Panc1 (cell line): ENCODE data around the gene MRGPRX1. TPM values are rescaled to one million over a fixed set of nuclear protein-coding genes. Genes with fewer than 3 reads are reported as not detected.
"Not testable (repeated sequence)": the region's sequence is repeated elsewhere in the genome, so short reads cannot be mapped to it uniquely, and the experiment has no call there.

Experiments used
- ATAC-seq: fragments of 200-7000 bp; cut with Tn5 transposase; 2 replicates; pipeline ENCODE4 v1.9.1; 2020; ENCODE audit warnings: mild to moderate bottlenecking, moderate library complexity
- BruUV-seq: library from RNA; stranded (reverse); fragments of 400-500 nt; replicated peaks from 2 replicates; lab custom pipeline; 2021; lab: Mats Ljungman, UMichigan
- CTCF ChIA-PET: fragments of 300-600 bp; sonication (Branson Sonifier 250); formaldehyde crosslinking; loops from one replicate; lab custom pipeline; 2022; ENCODE audit warnings: antibody characterized with exemption; lab: Charles Lee
- POLR2A ChIA-PET: fragments of 300-600 bp; sonication (Branson Sonifier 250); formaldehyde crosslinking; loops from one replicate; lab custom pipeline; 2022; ENCODE audit warnings: antibody characterized with exemption; lab: Charles Lee
- DNase-seq: peaks from one replicate; pipeline ENCODE4 v3.0.0-alpha.2; 2010; ENCODE audit warnings: low read depth, low spot score
- H3K27ac ChIP-seq: 2 replicates; pipeline ENCODE4 v1.5.1; 2011; ENCODE audit warnings: mild to moderate bottlenecking, low read length, inconsistent platforms
- H3K27me3 ChIP-seq: fragments of 200-500 bp; sonication (Bioruptor generic); 2 replicates; pipeline ENCODE4 v1.6.0; 2014; ENCODE audit warnings: low read length, inconsistent platforms; ENCODE audit not compliant: control insufficient read depth, insufficient read depth
- H3K36me3 ChIP-seq: fragments of 200-500 bp; sonication (Bioruptor generic); 2 replicates; pipeline ENCODE4 v1.5.1; 2014; ENCODE audit warnings: inconsistent platforms, mild to moderate bottlenecking, low read length, moderate library complexity; ENCODE audit not compliant: control insufficient read depth, insufficient read depth
- H3K4me1 ChIP-seq: 2 replicates; pipeline ENCODE4 v1.5.1; 2011; ENCODE audit warnings: inconsistent platforms, mild to moderate bottlenecking, low read length, moderate library complexity; ENCODE audit not compliant: control insufficient read depth, insufficient read depth
- H3K4me3 ChIP-seq, 2 experiments: 2 replicates each; pipeline ENCODE4 v1.5.1; 2011 to 2012; ENCODE audit warnings: low read depth in 2 of 2, low read length in 2 of 2, mild to moderate bottlenecking in 2 of 2, inconsistent platforms in 1 of 2, moderate library complexity in 1 of 2
- H3K9me3 ChIP-seq: fragments of 200-500 bp; sonication (Bioruptor generic); 2 replicates; pipeline ENCODE4 v1.5.1; 2014; ENCODE audit warnings: low read depth, mild to moderate bottlenecking, inconsistent platforms, low read length, moderate library complexity; ENCODE audit not compliant: control insufficient read depth, insufficient read depth
- POLR2AphosphoS5 ChIP-seq: IDR thresholded peaks from 2 replicates; pipeline ENCODE4 v1.6.1; 2012; ENCODE audit warnings: mild to moderate bottlenecking, low read depth, low read length, moderate library complexity
- SIN3A ChIP-seq: IDR thresholded peaks from 2 replicates; pipeline ENCODE4 v1.6.1; 2012; ENCODE audit warnings: low read depth, mild to moderate bottlenecking, low read length, moderate library complexity, borderline replicate concordance; ENCODE audit not compliant: insufficient read depth
- TCF7L2 ChIP-seq: IDR thresholded peaks from 2 replicates; pipeline ENCODE4 v1.6.1; 2011; ENCODE audit warnings: mild to moderate bottlenecking, low read depth, low read length, inconsistent platforms
- in situ Hi-C: cut with HindIII; loops from 2 replicates; pipeline ENCODE4 v1.10.0; 2016; ENCODE audit warnings: low sequenced_read_pairs, low pct_unique_long_range_greater_than_20kb
- intact Hi-C: fragments of 100-400 bp; cut with micrococcal nuclease; formaldehyde crosslinking; loops from one replicate; pipeline ENCODE4 v1.10.0; 2022; ENCODE audit not compliant: unreplicated experiment
- total RNA-seq: library from RNA; stranded (reverse); gene quantifications from one replicate; pipeline ENCODE4 v1.2.1, GENCODE V29; 2021; ENCODE audit not compliant: unreplicated experiment
- TF ChIP-seq, protein P1 (sequence below), 2 experiments: IDR thresholded peaks; 2 replicates each; pipeline ENCODE4 v1.6.1; 2011 to 2012; ENCODE audit warnings: low read depth in 2 of 2, control low read depth in 1 of 2, low read length in 1 of 2, mild to moderate bottlenecking in 1 of 2, moderate library complexity in 1 of 2; ENCODE audit not compliant: insufficient read depth in 1 of 2
- TF ChIP-seq, protein P2 (sequence below): fragments of 450-650 bp; IDR thresholded peaks from 2 replicates; pipeline ENCODE4 v1.5.1; 2017; ENCODE audit warnings: mild to moderate bottlenecking

Gene MRGPRX1
- total RNA-seq, 1 experiment from 2014 or later, result not detected

DNA sequence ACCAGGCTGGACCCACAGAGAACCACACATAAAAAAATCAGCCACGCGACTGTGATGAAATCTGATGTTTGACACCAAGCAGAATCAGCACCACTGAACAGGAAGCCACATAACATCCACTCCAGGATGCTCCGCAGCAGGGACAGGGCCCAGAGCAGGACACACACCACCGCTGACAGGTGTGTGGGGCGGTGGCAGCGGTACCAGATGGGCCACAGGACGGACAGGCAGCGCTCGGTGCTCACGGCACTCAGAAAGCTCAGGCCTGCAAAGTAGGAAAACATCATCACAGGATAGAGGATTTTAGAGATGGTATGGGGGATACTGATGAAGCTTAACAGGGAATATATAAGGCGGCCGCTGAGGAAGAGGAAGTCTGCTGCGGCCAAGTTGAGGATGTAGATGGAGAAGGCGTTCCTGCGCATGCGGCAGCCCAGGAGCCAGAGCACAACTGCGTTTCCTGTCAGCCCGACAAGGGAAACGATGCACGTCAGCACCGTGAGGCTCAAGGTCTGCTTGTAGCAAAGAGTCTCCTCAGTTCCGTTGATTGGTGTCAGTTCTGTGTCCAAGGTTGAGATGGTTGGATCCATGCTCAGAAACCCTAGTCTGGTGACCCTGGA lies 4.9 kb downstream of the MRGPRX1 start:
- intact Hi-C loops, result no loop called here
- no peak for ATAC-seq

DNA sequence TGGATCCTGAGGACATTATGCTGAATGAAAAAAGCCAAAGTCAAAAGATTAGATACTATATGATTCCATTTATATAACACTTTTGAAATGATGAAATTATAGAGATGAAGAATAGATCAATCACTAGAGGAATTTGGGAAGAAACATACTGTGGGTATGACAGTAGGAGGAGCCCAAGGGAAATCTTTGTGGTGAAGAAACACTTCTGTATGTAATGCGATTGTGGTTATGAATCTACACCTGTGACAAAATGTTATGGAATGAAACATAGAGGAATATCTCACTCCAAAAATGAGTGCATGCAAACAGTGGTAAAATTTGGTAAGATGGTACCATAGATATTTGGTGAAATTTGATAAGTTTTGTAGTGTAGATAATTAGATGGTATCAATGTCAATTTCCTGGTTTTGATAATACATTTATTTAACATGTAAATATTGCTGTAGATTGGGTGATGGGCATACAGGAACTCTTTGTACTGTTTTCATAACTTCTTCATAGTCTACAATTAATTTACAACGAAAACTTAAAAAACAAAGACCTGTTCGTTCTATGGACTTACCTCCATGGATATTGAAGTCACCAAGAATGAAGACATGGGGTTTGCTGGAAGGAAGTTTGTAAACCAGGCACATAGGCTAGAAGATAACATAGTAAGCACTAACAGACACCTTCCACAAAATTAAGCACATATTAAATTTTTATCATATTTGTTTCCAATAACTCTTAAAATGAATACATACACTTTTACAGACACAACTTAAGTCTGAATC lies 11.5 kb downstream of the MRGPRX1 start:
- in situ Hi-C loops (no loop called here), intact Hi-C loops (no loop called here)
- CTCF ChIA-PET, result no interaction called here
- H3K4me3 ChIP-seq, result no peak overlapping the region
- no peaks in the 10 kb centered on the region for H3K36me3 ChIP-seq
- TF ChIP-seq SIN3A (no peak), POLR2AphosphoS5 (no peak), TCF7L2 (no peak)
- TF ChIP-seq, protein P1, sequence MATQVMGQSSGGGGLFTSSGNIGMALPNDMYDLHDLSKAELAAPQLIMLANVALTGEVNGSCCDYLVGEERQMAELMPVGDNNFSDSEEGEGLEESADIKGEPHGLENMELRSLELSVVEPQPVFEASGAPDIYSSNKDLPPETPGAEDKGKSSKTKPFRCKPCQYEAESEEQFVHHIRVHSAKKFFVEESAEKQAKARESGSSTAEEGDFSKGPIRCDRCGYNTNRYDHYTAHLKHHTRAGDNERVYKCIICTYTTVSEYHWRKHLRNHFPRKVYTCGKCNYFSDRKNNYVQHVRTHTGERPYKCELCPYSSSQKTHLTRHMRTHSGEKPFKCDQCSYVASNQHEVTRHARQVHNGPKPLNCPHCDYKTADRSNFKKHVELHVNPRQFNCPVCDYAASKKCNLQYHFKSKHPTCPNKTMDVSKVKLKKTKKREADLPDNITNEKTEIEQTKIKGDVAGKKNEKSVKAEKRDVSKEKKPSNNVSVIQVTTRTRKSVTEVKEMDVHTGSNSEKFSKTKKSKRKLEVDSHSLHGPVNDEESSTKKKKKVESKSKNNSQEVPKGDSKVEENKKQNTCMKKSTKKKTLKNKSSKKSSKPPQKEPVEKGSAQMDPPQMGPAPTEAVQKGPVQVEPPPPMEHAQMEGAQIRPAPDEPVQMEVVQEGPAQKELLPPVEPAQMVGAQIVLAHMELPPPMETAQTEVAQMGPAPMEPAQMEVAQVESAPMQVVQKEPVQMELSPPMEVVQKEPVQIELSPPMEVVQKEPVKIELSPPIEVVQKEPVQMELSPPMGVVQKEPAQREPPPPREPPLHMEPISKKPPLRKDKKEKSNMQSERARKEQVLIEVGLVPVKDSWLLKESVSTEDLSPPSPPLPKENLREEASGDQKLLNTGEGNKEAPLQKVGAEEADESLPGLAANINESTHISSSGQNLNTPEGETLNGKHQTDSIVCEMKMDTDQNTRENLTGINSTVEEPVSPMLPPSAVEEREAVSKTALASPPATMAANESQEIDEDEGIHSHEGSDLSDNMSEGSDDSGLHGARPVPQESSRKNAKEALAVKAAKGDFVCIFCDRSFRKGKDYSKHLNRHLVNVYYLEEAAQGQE (IDR thresholded peaks at IDR 0.05; ENCODE audit: insufficient read depth in 1 of 2, low read depth in 2 of 2, low read length in 1 of 2), result no peak
- TF ChIP-seq, protein P2, sequence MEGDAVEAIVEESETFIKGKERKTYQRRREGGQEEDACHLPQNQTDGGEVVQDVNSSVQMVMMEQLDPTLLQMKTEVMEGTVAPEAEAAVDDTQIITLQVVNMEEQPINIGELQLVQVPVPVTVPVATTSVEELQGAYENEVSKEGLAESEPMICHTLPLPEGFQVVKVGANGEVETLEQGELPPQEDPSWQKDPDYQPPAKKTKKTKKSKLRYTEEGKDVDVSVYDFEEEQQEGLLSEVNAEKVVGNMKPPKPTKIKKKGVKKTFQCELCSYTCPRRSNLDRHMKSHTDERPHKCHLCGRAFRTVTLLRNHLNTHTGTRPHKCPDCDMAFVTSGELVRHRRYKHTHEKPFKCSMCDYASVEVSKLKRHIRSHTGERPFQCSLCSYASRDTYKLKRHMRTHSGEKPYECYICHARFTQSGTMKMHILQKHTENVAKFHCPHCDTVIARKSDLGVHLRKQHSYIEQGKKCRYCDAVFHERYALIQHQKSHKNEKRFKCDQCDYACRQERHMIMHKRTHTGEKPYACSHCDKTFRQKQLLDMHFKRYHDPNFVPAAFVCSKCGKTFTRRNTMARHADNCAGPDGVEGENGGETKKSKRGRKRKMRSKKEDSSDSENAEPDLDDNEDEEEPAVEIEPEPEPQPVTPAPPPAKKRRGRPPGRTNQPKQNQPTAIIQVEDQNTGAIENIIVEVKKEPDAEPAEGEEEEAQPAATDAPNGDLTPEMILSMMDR, result no peak
- POLR2A ChIA-PET, result no interaction called here
- no peak for ATAC-seq
- no peak overlapping the region for H3K27ac ChIP-seq
- H3K9me3 ChIP-seq, result no peaks in the 10 kb centered on the region
- no peak for DNase-seq
- no peaks in the 10 kb centered on the region for H3K4me1 ChIP-seq
- BruUV-seq, result no TSS peak
- peaks cover 6% of the 10 kb centered on the region for H3K27me3 ChIP-seq

More for the DNA sequence above, 4.9 kb downstream of the MRGPRX1 start:
- H3K4me1 ChIP-seq, result no peaks in the 10 kb centered on the region
- H3K9me3 ChIP-seq, result no peaks in the 10 kb centered on the region
- DNase-seq, result no peak
- ChIA-PET CTCF (no interaction called here), POLR2A (no interaction called here)
- H3K4me3 ChIP-seq, result no peak overlapping the region
- in situ Hi-C loops, result no loop called here
- TF ChIP-seq, protein P1 (IDR thresholded peaks at IDR 0.05; ENCODE audit: insufficient read depth in 1 of 2, low read depth in 2 of 2, low read length in 1 of 2), result no peak
- TF ChIP-seq TCF7L2 (no peak), SIN3A (no peak)
- no peak overlapping the region for H3K27ac ChIP-seq
- BruUV-seq, result no TSS peak
- peaks cover 4% of the 10 kb centered on the region for H3K27me3 ChIP-seq
- no peaks in the 10 kb centered on the region for H3K36me3 ChIP-seq

DNA sequence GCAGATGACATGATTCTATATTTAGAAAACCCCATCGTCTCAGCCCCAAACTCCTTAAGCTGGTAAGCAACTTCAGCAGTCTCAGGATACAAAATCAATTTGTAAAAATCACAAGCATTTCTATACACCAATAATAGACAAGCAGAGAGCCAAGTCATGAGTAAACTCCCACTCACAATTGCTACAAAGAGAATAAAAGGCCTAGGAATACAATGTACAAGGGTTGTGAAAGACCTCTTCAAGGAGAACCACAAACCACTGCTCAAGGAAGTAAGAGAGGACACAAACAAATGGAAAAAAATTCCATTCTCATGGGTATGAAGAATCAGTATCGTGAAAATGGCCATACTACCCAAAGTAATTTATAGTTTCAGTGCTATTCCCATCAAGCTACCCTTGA lies 13.8 kb downstream of the MRGPRX1 start:
- H3K4me3 ChIP-seq, H3K27ac ChIP-seq, CTCF ChIA-PET, BruUV-seq, H3K4me1 ChIP-seq, ATAC-seq, H3K36me3 ChIP-seq, DNase-seq, H3K27me3 ChIP-seq, H3K9me3 ChIP-seq, in situ Hi-C loops, intact Hi-C loops, POLR2A ChIA-PET: not testable (repeated sequence)
